ENCODE data around the gene ERC1.
"Not testable (repeated sequence)": the region's sequence is repeated elsewhere in the genome, so short reads cannot be mapped to it uniquely, and the experiment has no call there.

The ERC1 gene

DNA sequence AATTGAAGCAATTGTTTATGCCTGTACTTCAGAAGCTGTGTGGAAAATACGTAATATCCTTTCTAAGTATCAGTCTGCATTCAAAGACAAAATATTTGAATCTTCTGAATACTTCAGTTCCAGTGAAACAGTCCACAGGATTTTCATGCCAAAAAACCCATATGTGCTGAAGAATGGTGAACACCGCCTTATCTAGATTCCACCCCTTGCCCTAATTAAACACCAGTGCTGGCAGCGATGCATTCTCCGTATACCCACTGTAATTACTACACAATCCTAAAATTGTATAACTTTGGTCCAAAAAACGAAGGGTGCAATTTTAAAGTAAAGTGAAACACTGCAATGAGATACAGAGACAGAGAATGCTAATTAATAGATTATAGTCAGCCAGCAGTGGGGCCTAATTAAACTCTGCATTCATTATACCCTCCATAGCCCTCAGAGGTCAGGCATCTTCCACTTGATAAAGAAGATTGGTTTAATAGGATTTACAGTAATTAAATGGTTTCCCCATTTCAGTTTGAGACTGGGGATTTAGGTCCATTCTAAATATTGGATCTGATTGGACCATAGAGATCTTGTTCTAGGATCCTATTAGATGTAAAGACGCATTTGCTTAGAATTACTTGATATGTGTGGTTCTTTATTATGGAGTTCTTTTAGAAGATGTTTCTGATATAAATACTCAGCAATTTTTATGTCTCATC, 43.9 kb downstream of the ERC1 start:
- DNase-seq, result no peak

DNA sequence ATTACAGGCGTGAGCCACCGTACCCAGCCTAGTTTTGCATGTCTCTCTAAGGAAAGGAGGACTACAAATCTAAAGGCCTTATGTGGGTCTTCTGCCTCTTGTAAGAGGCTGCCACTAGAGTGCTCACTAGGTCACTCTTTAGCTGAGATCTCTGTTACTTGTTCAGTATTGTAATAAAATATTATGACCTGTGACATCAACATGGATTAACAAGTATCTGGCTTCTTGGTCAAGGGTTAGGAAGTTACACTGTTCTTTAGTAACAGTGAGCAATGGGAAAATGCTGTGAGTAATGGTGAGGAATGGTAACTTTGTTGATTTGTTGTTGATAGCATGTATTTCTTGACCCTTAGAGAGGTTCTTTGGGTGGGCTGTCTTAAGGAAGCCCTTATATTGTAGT, 50.5 kb downstream of the ERC1 start:
- DNase-seq, result no peak

DNA sequence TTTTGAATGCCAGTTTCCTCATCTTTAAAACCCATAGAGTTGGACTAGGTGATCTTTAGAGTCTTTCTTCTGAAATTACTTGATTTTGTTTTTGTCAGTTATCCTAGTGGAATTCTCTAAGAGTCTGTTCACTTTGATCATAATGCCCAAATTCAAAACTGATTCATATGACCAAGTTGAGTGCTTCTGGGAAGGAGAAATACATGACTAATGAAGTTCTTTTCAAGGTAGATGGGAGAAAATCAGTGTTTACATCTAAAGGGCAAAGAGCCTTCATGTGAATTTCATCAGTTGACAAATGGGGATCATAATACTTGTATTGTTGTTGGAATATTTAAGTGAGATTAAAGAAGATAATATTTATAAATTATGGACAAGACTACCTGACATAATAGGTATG, 53.2 kb downstream of the ERC1 start:
- DNase-seq, result no peak

DNA sequence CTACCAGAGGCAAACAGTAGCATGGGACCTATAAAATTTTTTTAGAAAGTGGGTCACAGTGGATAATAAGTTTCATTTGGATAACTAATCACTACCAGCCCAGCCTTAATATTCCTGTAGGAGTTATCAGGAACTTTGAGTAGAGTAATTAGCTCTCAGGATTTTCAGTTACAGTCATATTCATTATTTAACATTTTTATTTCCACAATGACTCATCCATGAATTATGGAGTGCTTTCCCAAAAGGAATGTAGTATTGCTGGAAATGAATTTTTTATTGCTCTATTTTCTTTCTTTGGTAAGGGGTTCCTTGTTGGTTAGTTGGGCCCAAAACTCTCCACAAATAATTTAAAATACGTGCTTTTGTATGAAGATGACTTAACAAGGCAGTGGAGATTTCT, 53.7 kb downstream of the ERC1 start:
- DNase-seq, result no peak

DNA sequence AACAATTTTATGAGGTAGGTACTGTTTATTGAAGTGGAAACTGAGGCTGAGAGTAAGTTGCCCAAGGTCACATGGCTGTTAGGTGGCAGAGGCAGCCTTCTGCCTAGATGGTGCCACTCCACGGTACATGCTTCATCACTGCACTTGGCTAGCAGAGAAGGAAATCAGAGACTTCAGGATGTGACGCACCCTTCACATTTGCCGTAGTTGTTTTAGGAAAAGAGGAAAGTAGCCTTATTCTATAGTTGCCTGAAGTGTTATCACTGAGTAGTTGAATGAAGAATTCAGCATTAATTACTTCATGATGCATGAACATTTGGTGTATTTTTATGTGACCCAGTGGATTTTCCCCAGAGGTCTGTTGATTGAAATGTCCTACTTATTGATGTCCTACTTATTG, 55.7 kb downstream of the ERC1 start:
- no peak for DNase-seq

DNA sequence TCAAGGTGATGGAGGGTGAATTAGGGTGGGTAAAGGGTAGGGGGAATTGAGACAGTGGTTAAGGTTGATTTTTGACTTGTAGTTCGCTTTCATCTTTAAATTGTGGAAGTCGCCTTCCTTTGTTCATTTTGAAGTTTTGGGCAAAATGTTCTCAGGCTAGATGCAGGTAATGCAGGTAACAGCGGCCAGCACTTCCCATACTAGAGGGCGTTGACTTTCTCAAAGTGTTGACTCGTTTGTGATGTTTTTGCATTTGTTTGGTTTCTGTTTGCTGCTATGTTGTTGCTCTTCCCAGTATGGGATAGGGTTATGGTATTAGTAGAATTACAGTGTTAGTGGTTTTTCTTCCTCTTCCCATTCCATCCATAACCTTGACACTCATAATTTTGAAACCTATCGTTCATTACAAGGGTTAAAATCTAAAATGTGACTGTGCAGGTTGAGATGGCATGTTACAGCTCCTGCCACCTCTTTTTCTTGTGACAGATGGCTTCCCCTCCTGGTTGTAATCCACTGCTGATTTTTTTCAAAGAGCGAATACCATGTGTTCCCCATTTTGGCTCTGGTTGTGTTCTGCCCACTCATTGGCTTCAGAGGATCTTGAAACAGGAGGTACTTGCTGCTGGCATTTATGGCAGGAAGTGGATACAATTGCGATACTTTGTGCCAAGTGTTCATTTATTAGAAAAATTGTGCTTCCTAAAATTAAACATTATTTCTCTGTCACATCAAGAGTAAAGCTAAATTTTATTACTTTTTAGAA, 57.1 kb downstream of the ERC1 start:
- no peak for DNase-seq

DNA sequence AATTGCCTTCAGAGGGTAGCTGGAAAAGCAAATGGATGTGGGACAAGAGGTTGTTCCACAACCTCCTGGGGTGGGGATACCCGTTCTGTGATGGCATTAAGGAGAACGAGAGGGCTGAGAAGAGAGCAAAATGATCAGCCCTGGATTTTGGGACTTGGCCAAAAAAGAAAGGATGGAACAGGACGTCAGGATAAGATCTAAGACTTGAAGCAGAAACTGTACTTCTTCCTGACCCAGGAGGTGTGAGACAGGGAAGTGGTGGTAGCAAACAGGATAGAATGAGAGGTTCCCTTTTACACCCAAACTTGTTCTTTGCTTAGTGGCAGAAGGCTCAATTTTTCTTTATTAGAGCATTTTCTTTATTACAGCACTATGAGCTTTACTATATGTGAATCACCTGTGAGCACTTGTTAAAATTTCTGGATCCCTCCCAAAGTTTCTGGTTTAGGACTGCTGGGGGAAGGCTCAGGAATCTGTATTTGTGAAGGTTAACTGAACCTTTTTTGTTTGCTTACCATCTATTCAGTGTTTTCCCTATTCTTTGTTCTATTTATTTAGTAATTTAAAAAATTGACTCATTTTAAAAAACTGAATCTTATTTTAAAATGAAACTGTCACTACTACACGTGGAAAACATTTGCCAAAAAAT, 59.2 kb downstream of the ERC1 start:
- DNase-seq, result no peak

DNA sequence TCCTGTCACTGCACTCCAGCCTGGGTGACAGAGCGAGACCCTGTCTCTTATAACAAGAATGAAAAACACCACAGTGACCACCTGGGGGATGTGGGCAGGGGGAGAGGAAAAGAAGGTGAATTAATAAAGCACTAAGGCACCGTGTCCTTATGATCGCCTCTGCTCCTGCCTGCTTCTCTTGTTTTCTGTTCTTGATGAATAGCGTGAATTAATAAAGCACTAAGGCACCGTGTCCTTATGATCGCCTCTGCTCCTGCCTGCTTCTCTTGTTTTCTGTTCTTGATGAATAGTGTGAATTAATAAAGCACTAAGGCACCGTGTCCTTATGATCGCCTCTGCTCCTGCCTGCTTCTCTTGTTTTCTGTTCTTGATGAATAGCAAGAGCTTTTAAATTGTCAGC, 60.6 kb downstream of the ERC1 start:
- not testable (repeated sequence) for DNase-seq

DNA sequence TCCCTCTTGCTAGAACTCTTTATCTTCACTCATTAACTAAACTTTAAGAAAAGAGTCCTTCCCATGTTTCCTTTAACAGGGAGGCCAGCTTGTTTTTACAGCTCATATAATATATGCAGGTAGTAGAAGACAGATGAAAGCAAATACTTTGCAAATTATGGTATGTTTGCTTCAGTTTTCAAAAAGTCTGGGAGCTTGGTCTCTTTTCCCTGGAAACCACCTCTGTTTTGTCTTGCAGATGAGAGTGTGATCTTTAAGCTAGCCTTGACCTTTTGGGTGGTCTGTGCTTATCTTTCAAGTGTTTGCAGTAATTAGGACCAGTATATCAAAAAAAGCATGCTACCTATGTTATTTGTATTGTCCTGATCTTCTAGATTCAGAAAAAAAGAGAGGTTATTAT, 62.7 kb downstream of the ERC1 start:
- no peak for DNase-seq

DNA sequence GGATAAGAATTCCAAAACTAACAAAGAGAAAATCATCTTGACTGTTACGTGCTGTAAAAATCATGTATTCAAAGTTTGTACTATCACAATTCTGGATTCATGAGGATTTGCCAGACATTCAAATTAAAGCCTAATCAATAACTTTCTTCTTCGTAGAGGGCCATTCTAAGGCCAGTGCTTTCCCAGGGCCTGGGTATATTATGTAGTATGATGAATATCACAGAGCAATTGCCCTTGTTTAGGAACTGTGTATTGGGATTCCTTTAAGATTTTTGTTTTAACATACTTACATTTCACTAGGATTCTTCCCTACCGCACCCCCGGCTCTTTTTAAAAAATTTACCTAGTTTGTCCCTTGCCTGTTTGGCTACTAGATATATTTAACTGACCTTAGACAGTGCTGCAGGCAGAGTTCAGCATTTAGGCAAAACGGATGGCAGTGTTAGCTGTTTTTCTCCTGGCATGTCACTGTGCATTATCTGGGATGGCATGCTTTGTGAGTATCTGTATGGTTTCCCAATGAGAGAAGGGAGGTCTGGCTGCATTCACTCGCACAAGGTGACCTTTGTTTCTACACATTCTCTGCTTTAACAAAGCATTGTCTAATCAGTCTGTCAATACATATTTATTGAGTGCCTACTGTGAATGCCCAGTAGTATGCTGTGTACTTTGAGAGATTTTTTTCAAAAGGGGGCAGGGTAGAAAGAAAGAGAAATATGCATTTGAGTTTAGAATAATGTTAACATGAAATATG, 63.3 kb downstream of the ERC1 start:
- no peak for DNase-seq

DNA sequence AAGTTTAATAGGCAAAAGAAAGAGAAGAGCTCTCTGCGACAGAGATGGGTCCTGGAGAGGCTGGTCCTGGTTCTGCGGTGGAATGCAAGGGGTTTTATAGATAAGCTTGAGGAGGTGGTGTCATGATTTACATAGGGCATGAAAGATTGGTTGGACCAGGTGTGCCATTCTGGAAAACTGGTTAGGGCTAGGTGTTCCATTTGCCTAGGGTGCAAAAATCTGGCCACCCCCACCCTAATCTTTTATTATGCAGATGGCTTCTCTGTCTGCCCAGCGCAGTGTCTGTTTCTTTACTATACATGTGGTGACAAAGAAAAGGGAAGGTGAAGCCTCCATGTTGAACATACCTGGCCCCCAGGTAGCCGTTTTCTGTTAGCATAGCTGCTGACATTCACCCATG, 65.4 kb downstream of the ERC1 start:
- no peak for DNase-seq

DNA sequence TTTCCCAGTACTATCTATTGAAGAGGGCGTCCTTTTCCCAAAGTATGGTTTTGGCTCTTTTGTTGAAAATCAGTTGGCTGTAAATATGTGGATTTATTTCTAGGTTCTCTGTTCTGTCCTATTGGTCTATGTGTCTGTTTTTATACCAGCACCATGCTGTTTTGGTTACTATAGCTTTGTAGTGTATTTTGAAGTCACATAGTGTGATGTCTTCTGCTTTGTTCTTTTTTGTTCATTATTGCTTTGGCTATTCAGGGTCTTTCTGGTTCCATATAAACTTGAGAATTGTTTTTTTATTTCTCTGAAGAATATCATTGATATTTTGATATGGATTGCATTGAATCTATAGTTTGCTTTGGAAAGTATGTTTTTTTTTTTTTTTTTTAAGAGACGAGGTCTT, 67.4 kb downstream of the ERC1 start:
- DNase-seq, result no peak

DNA sequence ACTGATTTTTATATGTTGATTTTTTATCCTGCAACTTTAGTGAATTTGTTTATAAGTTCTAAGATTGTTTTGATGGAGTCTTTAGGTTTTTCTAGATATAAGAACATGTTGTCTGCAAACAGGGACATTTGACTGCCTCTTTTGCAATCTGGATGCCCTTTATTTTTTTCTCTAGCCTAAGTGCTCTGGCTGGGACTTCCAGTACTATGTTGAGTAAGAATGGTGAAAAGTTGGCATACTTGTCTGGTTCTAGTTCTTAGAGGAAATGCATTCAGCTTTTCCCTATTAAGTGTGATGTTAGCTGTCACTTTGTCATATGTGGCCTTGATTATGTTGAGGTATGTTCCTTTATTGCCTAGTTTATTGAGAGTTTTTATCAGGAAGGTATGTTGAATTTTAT, 68.1 kb downstream of the ERC1 start:
- no peak for DNase-seq

DNA sequence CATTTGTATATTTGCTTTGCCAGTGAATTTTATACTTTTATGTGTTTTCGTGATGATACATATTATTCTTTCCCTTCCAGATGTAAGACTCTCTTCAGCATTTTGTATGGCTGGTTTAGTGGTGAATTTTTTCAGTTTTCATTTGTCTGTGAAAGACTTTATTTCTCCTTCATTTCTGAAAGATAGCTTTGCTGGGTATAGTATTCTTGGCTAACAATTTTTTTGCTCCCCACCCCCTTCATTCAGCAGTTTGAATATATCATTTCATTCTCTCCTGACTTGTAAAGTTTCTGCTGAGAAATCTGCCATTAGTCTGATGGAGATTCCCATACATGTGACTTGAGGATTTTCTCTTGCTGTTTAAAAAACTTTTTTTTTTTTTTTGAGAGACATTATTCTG, 72.8 kb downstream of the ERC1 start:
- DNase-seq, result no peak

DNA sequence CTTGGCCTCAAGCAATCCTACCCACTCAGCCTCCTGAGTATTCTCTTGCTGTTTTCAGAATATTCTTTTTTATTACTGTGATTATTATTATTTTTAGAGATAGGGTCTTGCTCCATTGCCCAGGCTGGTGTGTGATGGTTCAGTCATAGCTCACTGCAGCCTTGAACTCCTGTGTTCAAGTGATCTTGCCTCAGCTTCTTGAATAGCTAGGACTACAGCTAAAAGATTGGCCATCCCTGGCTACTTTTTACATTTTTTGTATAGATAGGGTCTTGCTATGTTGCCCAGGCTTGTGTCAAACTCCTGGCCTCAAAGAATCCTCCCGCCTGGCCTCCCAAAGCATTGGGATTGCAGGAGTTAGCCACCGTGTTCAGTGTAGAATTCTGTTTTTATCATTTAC, 73.3 kb downstream of the ERC1 start:
- no peak for DNase-seq

DNA sequence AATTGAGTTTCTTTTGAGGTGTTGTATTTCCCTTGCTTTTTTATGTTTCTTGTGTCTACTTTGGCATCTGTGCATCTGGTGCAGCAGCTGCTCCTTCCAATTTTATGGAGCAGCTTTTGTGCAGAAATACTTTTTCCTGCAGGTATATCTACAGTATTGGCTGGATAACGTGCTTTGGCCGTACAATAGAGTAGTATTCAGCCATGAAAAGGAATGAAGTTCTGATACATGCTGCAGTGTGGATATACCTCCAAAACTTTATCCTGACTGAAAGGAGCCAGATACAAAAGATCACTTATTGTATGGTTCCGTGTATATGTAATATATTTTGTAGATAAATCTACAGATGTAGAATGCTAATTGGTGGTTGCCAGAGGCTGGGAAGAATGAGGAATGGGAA, 74.6 kb downstream of the ERC1 start:
- DNase-seq, result no peak

DNA sequence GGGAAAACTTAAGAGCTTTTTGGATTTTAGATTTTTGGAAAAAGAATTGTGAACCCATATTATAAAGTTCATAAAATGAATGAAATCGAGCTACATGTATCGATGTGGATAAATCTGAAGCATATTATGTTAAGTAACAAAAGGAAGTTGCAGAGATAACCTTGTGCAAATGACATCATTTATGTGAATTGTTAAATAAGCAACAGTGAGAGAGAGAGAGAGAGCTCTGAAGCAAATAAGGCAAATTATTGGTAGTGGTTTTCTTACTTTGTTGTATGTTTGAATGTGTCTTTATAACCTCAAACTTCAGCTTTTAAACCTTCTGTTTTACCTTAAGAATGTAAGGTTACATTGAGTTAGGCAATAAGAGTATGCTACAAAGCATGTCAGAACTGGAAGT, 78.8 kb downstream of the ERC1 start:
- no peak for DNase-seq

DNA sequence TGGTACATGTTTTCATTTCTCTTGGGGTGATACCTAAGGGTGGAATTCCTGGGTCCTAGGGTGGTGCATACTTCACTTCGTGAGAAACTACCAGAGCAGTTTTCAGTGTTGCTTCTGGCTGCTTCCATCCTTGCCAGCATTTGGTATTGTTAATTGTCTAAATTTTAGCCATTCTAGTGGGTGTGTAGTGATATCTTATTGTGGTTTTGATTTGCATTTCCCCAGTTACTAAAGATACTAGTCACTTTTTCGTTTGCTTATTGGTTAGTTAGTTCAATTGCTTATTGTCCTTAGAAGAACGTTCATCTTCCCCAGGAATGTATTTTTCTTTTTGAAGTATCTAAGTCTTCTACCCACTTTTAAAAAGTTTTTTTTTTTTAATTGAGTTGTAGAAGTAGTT, 80.2 kb downstream of the ERC1 start:
- DNase-seq, result no peak

DNA sequence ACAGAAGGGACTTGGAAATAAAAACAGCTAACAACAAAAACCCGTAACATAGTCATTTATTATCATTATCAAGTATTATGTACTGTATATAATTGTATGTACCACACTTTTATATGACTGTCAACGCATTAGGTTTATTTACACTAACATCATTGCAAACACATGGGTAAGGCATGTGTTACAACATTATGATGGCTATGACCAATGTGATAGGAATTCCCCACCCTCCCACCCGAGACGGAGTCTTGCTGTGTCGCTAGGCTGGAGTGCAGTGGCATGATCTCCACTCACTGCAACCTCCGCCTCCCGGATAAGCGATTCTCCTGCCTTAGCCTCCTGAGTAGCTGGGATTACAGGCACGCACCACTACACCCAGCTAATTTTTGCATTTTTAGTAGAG, 82.6 kb downstream of the ERC1 start:
- no peak for DNase-seq

DNA sequence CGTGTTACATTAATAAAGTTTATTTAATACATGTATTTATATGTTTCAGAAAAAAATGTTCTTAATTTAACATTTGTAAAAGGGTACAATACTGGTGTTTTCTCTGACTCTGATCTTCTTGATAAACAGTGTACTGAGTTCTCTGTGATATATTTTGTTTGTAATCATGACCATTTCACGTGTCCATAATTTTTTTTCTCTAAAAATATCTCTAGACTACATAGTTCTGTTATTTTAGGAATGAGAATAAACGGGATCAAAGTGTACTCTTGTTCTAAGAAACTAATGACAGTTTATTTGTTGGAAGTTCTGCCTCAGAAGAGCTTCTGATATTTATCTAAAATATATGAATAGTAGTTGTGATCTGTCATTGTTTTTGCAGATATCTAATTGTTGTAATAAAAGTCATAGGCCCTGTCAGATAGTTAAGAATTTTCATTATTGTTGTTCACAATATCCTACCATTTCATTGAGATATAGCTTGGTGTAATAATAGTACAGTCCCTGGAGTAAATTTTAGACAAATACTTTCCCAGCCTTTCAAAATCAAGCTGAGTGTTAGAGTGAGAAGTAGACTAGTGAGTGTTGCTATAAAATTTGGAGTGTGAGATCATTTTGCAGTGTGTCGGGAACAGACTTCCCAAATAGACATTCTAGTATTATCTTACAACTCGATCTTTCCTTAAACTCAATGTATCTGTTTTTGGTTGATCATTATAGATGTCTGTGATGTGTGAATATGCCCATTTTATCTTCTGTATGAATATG, 86.2 kb downstream of the ERC1 start:
- no peak for DNase-seq

DNA sequence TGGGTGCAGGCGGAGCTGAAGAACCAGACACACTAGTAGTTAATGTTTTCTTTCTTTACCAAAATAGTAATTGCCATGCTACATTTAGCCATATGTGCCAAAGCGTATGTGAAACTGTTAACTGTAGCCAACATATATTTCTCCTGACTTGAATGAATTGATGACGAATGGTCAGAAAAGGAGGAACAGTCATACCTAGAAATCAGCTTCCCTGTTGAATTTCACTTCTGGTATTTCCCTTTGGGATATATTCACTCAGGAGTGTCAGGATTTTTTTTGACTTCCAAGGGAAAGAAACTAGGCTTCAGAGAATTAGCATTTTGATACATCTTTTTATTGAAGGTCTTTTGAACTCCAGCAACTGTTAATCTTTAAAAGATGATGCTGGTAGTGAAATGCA, 87.0 kb downstream of the ERC1 start:
- no peak for DNase-seq

DNA sequence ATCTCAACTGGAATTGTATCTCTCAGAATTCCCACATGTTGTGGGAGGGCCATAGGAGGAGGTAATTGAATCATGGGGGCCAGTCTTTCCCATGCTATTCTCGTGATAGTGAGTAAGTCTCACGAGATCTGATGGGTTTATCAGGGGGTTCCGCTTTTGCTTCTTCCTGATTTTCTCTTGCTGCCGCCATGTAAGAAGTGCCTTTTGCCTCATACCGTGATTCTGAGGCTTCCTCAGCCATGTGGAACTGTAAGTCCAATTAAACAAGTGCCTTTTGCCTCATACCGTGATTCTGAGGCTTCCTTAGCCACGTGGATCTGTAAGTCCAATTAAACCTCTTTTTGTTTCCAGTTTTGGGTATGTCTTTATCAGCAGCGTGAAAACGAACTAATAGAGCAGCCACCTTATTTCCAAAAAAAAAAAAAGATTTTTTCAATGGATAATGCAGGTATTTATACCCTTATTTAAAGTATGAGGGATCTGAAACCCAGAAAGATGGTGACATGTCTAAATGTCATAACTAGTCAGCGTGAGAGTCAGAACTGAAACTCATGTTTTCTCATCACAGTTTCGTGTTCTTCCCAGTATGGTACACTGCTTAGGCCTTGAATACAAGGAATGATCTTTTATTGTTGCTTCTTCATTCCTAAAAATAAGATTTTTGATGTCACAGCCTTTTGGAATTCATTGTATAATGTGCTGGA, 89.6 kb downstream of the ERC1 start:
- DNase-seq, result no peak

All from activated CD8-positive, alpha-beta memory T cell treated with anti-CD3 and anti-CD28 coated beads, Interleukin-2, amount 50 U/mL, for 4 hours (primary cell).